ENCODE results near the gene PRAMEF1. TPM values are rescaled to one million over a fixed set of nuclear protein-coding genes. Genes with fewer than 3 reads are reported as not detected.

The PRAMEF1 gene
- total and polyA plus RNA-seq, 10 of the 15 experiments (the other 5 are each of a cell fraction or from before 2014, with no cell fraction given): not detected

DNA sequence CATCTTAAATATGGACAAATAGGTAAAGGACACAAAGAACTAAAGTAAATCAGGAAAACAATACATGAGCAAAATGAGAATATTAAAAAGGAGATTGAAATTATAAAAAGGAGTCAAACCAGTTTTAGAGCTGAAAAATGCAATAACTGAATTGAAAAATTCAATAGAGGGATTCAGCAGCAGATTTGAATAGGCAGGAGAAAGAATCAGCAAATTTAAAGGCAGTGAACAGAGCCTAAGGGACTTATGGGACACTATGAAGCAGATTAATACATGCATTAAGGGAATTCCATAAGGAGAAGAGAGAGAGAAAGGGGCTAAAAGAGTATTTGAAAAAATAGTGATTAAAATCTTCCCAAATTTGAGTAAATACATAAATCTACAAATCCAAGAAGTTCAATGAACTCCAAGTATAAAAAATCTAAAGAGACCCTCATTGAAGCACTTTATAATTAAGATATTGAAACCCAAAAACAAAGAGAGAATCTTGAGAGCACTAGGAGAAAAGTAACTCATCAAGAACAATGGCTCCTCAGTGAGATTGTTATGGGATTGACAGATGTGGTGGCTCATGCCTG lies 42.3 kb upstream of the PRAMEF1 start:
- BruUV-seq (replicated peaks): no TSS peak
- Histone ChIP-seq H3K79me2 (ENCODE audit: control insufficient read depth, insufficient read depth, low read length) (no peaks in the 10 kb centered on the region), H4K20me1 (ENCODE audit: control insufficient read depth, insufficient read depth) (no peaks in the 10 kb centered on the region), H3K27ac (ENCODE audit: control insufficient read depth, insufficient read depth) (no peak overlapping the region), H3K4me1 (ENCODE audit: control insufficient read depth, insufficient read depth, low read length) (no peaks in the 10 kb centered on the region), H3K4me2 (ENCODE audit: control insufficient read depth, insufficient read depth) (no peak overlapping the region), H3K9me3 (replicated peaks; ENCODE audit: control insufficient read depth, insufficient read depth, low read length) (no peaks in the 10 kb centered on the region; the same call in 2 of the 3 replicates), H3K9ac (ENCODE audit: control insufficient read depth, insufficient read depth, low read length) (no peak overlapping the region), H2AFZ (ENCODE audit: control insufficient read depth, low read depth, low read length) (no peak overlapping the region), H3K36me3 (ENCODE audit: control insufficient read depth in 2 of 2, insufficient read depth in 2 of 2, low read length in 1 of 2) (no peaks in the 10 kb centered on the region), H3K27me3 (replicated peaks in 1 of 2; ENCODE audit: control insufficient read depth in 2 of 2, insufficient read depth in 2 of 2, low read length in 1 of 2) (no peaks in the 10 kb centered on the region; a peak in 1 of 4 replicates), H3K4me3 (no peak overlapping the region)
- intact Hi-C loops (cut with micrococcal nuclease; ENCODE audit: unreplicated experiment): no loop called here
- DNase-seq (ENCODE audit: low read depth, low spot score) (no peak), FAIRE-seq (no peak), ATAC-seq (no peak)
- in situ Hi-C loops (cut with MboI): no loop called here
- CTCF ChIA-PET: no interaction called here
- RAD21 ChIA-PET (ENCODE audit: unreplicated experiment): no interaction called here
- TF ChIP-seq RUNX3 (IDR thresholded peaks at IDR 0.05; ENCODE audit: low read length) (no peak), SMAD1 (IDR thresholded peaks at IDR 0.05; ENCODE audit: low read depth, partially characterized antibody) (no peak), E2F8 (IDR thresholded peaks at IDR 0.05; ENCODE audit: low read depth, partially characterized antibody) (no peak), KAT2A (conservative IDR thresholded peaks at IDR 0.05; ENCODE audit: control insufficient read depth, low read depth, low read length) (no peak), ZNF24 (IDR thresholded peaks at IDR 0.05) (no peak), MEF2B (IDR thresholded peaks at IDR 0.05; ENCODE audit: partially characterized antibody, poor library complexity, severe bottlenecking) (no peak)
- POLR2A ChIA-PET: no interaction called here
- SMC1A ChIA-PET (ENCODE audit: uncharacterized antibody, unreplicated experiment): no interaction called here
